Right atrium auricular region (tissue), 2 donors: ENCODE measurements around the gene ZNF143. TPM values are rescaled to one million over a fixed set of nuclear protein-coding genes. Genes with fewer than 3 reads are reported as not detected.

ENCODE experiments used
- DNase-seq: peaks from one replicate; pipeline ENCODE4 v3.0.0-alpha.2; 2019; ENCODE audit warnings: low spot score
- H3K27ac ChIP-seq, 2 donors: fragments of 200-600 bp; sonication (generic); 1 replicate in 1 of 2; 2 replicates in 1 of 2; pipeline ENCODE4 v1.5.1; 2016 to 2019
- H3K27me3 ChIP-seq, 2 donors: fragments of 200-600 bp; sonication (generic); one replicate each; pipeline versions ENCODE4 v1.5.1 to v1.6.0; 2017 to 2019
- H3K36me3 ChIP-seq: fragments of 200-600 bp; sonication (generic); one replicate; pipeline ENCODE4 v1.5.1; 2016
- H3K4me1 ChIP-seq, 2 donors: fragments of 200-600 bp; sonication (generic); one replicate each; pipeline versions ENCODE4 v1.5.1 to v1.6.0; 2017 to 2019
- H3K4me3 ChIP-seq, 2 donors: fragments of 200-600 bp; sonication (generic); 1 replicate in 1 of 2; 2 replicates in 1 of 2; pipeline ENCODE4 v1.5.1; 2017 to 2019; ENCODE audit warnings: mild to moderate bottlenecking in 1 of 2, moderate library complexity in 1 of 2
- H3K9me3 ChIP-seq, 2 donors: fragments of 200-600 bp; sonication (generic); one replicate each; pipeline ENCODE4 v1.5.1; 2019
- total RNA-seq, 2 donors: library from RNA; depleted of rRNA; stranded (reverse); fragments of >200 nt; gene quantifications; one replicate each; pipeline ENCODE4 v1.1.0, GENCODE V29; 2016
- TF ChIP-seq, protein P1 (sequence below), 2 donors: fragments of 200-600 bp; sonication (generic); IDR thresholded peaks; one replicate each; pipeline ENCODE4 v1.5.1; 2019; ENCODE audit warnings: antibody characterized with exemption in 2 of 2

ZNF143 gene
- total RNA-seq, 2 donors from 2014 or later: 19.0 to 22.8 TPM

DNA sequence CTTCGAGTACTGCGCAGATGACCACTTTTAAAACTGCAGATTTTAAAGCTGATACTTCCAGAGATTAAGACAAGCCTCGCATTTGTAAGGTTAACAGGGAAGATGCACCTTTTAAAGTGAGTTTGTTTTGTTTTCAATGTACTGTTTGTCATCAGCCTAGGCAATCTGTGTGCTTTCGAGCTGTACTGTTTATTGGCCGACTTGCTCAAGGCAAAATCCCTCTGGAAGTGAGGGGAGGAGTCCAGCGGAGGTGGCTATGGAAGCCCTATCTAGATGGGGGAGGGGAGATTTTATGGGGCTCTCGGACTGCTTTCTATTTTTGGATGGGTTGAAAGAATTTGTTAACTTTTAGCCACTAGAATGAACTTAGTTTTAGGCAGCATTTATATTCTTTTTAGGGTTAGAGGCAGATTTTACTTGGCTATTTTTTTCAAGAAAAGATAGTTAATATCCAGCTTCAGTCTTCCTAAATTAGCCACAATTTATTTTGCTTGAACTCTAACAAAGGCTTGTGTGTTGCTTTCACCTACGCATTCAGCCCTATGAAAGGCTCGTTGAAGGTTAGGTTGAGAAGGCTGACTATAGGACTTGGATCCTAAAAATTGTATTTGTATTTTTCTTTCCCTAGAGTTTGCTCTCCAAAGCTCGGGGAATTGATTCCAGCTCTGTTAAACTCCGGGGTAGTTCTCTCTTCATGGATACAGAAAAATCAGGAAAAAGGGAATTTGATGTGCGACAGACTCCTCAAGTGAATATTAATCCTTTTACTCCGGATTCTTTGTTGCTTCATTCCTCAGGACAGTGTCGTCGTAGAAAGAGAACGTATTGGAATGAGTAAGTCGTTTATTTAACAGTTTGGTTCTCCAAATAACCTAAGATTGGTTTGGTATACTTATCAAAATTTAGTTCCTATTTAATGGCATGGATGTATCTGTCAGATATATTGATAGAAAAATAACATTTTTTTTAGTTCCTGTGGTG lies 114.7 kb downstream of the ZNF143 start:
- Histone ChIP-seq H3K4me3 (peak overlapping the region; percentile 72 to 75), H3K27ac (peak overlapping the region; percentile 98 to 99), H3K9me3 (no peaks in the 10 kb centered on the region), H3K36me3 (peaks cover 17% of the 10 kb centered on the region), H3K4me1 (peaks cover 0 to 13% of the 10 kb centered on the region in 2 donors), H3K27me3 (no peaks in the 10 kb centered on the region)
- TF ChIP-seq, protein P1, sequence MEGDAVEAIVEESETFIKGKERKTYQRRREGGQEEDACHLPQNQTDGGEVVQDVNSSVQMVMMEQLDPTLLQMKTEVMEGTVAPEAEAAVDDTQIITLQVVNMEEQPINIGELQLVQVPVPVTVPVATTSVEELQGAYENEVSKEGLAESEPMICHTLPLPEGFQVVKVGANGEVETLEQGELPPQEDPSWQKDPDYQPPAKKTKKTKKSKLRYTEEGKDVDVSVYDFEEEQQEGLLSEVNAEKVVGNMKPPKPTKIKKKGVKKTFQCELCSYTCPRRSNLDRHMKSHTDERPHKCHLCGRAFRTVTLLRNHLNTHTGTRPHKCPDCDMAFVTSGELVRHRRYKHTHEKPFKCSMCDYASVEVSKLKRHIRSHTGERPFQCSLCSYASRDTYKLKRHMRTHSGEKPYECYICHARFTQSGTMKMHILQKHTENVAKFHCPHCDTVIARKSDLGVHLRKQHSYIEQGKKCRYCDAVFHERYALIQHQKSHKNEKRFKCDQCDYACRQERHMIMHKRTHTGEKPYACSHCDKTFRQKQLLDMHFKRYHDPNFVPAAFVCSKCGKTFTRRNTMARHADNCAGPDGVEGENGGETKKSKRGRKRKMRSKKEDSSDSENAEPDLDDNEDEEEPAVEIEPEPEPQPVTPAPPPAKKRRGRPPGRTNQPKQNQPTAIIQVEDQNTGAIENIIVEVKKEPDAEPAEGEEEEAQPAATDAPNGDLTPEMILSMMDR (IDR thresholded peaks at IDR 0.05): no peak
- DNase-seq: peak; percentile 77

DNA sequence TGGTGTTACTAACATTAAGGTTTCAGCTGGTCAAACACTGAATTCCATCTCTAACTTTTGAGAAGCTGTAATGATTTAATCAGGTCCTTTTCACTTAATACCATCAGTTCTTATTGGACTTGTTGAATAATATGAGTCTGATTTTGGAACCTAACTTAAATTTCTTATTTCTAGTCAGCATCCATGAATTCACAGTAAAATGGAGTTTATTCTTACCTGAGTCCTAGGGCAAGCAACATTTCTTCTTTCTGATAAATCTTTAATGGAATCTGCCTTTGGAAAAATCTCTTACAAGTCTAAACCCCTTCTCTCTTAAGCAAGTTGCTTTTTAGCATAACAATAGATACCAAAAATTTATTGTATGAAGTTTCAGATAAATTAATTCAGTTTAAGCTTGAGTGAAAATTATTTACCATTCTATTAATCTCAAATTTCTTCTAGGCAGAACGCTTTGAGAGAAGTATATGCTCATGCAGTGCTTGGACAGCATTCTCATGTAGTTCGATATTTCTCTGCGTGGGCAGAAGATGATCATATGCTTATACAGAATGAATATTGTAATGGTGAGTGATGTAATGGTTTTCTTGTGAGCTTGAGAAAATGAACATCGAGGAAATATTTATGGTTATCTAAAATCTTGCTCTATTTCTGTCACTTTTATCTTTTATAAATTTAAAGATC lies 116.0 kb downstream of the ZNF143 start:
- DNase-seq: no peak
- H3K36me3 ChIP-seq: peaks cover 26% of the 10 kb centered on the region
- no peaks in the 10 kb centered on the region for H3K27me3 ChIP-seq
- TF ChIP-seq, protein P1 (IDR thresholded peaks at IDR 0.05): no peak
- H3K9me3 ChIP-seq: no peaks in the 10 kb centered on the region
- peak overlapping the region; percentile 98 to 99 for H3K27ac ChIP-seq
- peaks cover 0 to 13% of the 10 kb centered on the region in 2 donors for H3K4me1 ChIP-seq
- H3K4me3 ChIP-seq: peak overlapping the region; percentile 72 to 75

- peak overlapping the region; percentile 98 to 99 for H3K27ac ChIP-seq
- no peak for DNase-seq
- TF ChIP-seq, protein P1 (IDR thresholded peaks at IDR 0.05): no peak
These were observed 116.7 kb downstream of the ZNF143 start for GRCh38 chr11:9577556-9577955.

More at GRCh38 chr11:9577556-9577955, 116.7 kb downstream of the ZNF143 start:
- no peaks in the 10 kb centered on the region for H3K9me3 ChIP-seq
- no peaks in the 10 kb centered on the region for H3K27me3 ChIP-seq
- peak overlapping the region; percentile 72 to 75 for H3K4me3 ChIP-seq
- peaks cover 32% of the 10 kb centered on the region for H3K36me3 ChIP-seq
- peaks cover 0 to 9% of the 10 kb centered on the region in 2 donors for H3K4me1 ChIP-seq

Other genes starting within 250 kb of the ZNF143 start
- 10 to 100 TPM; 75.8 to 96.7 TPM for gene DENND5A, start 195.7 kb upstream of the ZNF143 start, total RNA-seq
- gene TMEM41B, start 146.4 kb upstream of the ZNF143 start, total RNA-seq: 10 to 100 TPM; 16.9 to 20.4 TPM
- 100 to 1,000 TPM in 1 of 2 donors, 10 to 100 TPM in 1; 79.4 to 121 TPM for gene IPO7, start 76.4 kb upstream of the ZNF143 start, total RNA-seq
- 100 to 1,000 TPM in 1 of 2 donors, 10 to 100 TPM in 1; 52.0 to 103 TPM for gene WEE1, start 112.7 kb downstream of the ZNF143 start, total RNA-seq
- 10 to 100 TPM; 18.7 to 33.4 TPM for gene SWAP70, start 203.1 kb downstream of the ZNF143 start, total RNA-seq